RWPE2 (cell line): ENCODE results near the gene ASIP.

Source experiments
- ATAC-seq: fragments of 200-7000 bp; cut with Tn5 transposase; 3 replicates; pipeline ENCODE4 v1.9.1; 2021; ENCODE audit warnings: low read depth
- DNase-seq: peaks from one replicate; pipeline ENCODE4 v3.0.0-alpha.2; 2020; ENCODE audit warnings: low spot score
- H3K27ac ChIP-seq: fragments of 450-650 bp; 2 replicates; pipeline ENCODE4 v1.5.1; 2017; ENCODE audit warnings: mild to moderate bottlenecking; ENCODE audit not compliant: poor library complexity, severe bottlenecking
- H3K27me3 ChIP-seq: fragments of 250-450 bp; sonication (Bioruptor Pico); 2 replicates; pipeline ENCODE4 v1.5.1; 2021; ENCODE audit warnings: mild to moderate bottlenecking, moderate library complexity; ENCODE audit not compliant: insufficient read depth, poor library complexity, severe bottlenecking
- H3K36me3 ChIP-seq: fragments of 250-450 bp; sonication (Bioruptor Pico); 2 replicates; pipeline ENCODE4 v1.5.1; 2020; ENCODE audit warnings: low read depth, mild to moderate bottlenecking, moderate library complexity
- H3K4me1 ChIP-seq: fragments of 250-450 bp; sonication (Bioruptor Pico); 2 replicates; pipeline ENCODE4 v1.5.1; 2021; ENCODE audit warnings: mild to moderate bottlenecking, moderate library complexity; ENCODE audit not compliant: insufficient read depth, poor library complexity, severe bottlenecking
- H3K4me3 ChIP-seq: fragments of 250-450 bp; sonication (Bioruptor Pico); 2 replicates; pipeline ENCODE4 v1.5.1; 2021; ENCODE audit warnings: mild to moderate bottlenecking, moderate library complexity; ENCODE audit not compliant: severe bottlenecking
- H3K9me3 ChIP-seq: fragments of 250-450 bp; sonication (Bioruptor Pico); 2 replicates; pipeline ENCODE4 v1.5.1; 2021; ENCODE audit warnings: mild to moderate bottlenecking, moderate library complexity; ENCODE audit not compliant: severe bottlenecking
- TF ChIP-seq, protein P1 (sequence below): fragments of 450-650 bp; IDR thresholded peaks from one replicate; pipeline ENCODE4 v1.5.1; 2017; ENCODE audit warnings: mild to moderate bottlenecking, moderate library complexity; ENCODE audit not compliant: poor library complexity, severe bottlenecking

ASIP gene

DNA sequence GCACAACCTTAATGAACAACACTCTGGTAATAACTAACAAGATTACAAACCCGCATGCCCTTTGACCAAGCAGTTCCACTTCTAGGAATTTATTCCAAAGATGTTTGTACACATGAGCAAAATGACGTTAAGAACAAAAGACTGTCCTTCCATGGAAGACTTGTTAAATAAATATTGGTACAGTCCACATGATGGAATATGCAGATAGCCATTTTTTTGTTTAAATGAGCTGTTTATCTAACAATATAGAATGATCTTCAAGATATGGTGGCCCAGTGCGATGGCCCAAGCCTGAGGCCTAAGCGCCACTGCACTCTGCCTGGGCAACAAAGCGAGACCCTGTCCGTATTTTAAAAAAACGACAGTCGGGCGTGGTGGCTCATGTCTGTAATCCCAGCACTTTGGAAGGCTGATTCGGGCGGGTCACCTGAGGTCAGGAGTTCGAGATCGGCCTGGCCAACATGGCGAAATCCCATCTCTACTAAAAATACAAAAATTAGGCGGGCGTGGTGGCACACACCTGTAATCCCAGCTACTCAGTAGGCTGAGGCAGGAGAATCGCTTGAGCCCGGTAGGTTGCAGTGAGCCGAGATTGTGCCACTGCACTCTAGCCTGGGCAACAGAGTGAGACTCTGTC is 69.4 kb downstream of the ASIP start:
- Histone ChIP-seq H3K4me3 (no peak overlapping the region), H3K9me3 (no peaks in the 10 kb centered on the region), H3K27ac (no peak overlapping the region), H3K27me3 (no peaks in the 10 kb centered on the region), H3K36me3 (no peaks in the 10 kb centered on the region), H3K4me1 (peaks cover 18% of the 10 kb centered on the region)
- DNase-seq (no peak), ATAC-seq (no peak)
- TF ChIP-seq, protein P1, sequence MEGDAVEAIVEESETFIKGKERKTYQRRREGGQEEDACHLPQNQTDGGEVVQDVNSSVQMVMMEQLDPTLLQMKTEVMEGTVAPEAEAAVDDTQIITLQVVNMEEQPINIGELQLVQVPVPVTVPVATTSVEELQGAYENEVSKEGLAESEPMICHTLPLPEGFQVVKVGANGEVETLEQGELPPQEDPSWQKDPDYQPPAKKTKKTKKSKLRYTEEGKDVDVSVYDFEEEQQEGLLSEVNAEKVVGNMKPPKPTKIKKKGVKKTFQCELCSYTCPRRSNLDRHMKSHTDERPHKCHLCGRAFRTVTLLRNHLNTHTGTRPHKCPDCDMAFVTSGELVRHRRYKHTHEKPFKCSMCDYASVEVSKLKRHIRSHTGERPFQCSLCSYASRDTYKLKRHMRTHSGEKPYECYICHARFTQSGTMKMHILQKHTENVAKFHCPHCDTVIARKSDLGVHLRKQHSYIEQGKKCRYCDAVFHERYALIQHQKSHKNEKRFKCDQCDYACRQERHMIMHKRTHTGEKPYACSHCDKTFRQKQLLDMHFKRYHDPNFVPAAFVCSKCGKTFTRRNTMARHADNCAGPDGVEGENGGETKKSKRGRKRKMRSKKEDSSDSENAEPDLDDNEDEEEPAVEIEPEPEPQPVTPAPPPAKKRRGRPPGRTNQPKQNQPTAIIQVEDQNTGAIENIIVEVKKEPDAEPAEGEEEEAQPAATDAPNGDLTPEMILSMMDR, result no peak

DNA sequence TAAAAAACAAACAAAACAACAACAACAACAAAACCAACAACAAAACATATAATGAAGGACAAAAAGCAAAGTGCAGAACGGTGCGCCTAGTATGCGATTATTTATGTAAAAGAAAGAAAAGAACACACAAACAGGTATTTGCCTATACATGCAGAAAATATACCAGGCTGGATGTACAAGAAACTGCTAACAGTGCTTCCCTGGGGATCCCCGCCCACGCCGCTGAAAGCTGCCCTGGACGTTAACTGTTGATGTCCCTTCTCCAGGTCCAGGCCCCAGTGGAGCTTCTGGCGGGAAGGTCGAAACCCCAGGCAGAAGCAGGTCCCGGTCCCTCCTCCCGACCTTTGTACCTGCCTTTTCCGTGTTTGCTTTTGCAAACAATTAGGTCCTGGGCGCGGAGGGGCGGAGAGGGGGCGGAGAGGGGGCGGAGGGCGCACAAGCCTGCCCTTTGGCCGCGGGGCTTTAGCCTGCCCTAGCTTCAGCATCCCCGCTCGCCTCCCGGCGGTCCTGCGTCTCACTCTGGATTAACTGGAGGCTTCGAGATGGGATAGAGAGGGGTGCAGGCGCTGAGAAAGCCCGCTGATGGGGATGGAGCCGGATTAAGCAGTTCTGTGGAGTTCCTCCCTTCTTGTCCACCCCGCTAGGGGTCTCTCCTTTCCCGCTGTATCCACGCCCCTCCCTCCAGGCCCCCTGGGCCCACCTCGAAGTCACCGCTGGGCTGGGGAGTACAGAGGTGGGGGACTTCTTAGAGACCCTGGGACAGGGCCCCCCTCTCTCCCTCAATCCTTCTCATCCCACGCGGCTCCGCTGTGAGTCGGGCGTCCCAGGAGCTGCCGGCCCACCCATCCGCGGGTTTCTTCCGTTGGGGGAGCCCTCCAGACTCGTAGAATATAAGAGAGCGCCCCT is 70.1 kb downstream of the ASIP start:
- Histone ChIP-seq H3K4me1 (peaks cover 24% of the 10 kb centered on the region), H3K27me3 (no peaks in the 10 kb centered on the region), H3K27ac (no peak overlapping the region), H3K9me3 (no peaks in the 10 kb centered on the region), H3K36me3 (no peaks in the 10 kb centered on the region), H3K4me3 (no peak overlapping the region)
- TF ChIP-seq, protein P1, result no peak
- no peak for DNase-seq
- no peak for ATAC-seq

DNA sequence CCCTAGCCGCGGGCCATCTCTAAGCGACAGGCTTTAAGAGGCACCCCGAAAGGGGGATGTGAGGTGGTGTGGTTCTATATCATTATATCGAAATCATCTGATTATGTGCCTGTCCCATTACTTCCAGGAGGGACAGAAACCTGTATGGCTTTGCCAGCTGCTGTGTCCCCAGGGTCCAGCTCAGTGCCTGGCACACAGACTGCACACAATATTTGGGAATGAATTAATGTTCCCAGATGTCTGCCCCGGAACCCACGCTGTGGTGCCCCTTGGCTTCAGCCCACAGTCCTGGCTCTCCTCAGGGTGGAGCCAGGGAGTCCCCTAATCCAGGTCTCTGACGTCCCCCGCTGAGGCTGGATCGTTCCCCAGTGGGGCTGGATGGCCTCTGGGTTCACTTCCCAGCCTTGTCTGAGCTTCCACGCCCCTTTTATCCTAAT is 70.8 kb downstream of the ASIP start:
- Histone ChIP-seq H3K9me3 (no peaks in the 10 kb centered on the region), H3K4me3 (no peak overlapping the region), H3K36me3 (no peaks in the 10 kb centered on the region), H3K27me3 (no peaks in the 10 kb centered on the region), H3K27ac (no peak overlapping the region), H3K4me1 (peaks cover 28% of the 10 kb centered on the region)
- ATAC-seq (no peak), DNase-seq (no peak)
- TF ChIP-seq, protein P1, result no peak

DNA sequence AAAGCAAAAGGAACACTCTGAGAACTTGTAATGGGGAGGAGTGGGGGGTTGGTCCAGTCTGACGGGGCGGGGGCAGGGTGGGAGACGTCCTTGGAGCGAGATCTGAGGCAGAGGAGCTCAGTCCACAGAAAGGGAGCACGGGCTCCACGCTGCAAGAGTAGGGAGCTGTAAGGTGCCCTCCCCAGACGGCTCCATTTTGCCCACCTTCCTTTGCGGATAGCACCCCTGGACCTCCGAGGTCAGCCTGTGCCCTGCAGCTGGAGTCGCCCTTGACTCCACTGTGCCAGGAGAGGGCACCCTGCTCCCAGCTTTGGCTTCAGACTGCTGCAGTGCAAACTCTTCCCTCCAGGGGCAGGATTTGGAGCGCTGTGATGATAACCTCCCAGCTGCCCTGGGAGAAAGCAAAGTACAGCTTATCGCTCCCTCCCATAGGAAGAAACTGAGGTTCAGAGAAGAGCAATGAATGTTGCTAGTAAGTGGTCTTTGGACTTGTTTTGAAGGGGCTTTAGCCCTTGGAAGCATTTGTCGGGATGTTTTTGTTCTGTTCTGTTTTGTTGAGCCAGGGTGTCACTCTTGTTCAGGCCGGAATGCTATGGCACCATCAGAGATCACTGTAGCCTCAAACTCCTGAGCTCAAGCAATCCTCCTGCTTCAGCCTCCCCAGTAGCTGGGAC is 71.5 kb downstream of the ASIP start:
- DNase-seq (peak; percentile 97), ATAC-seq (peak; percentile 58)
- no peaks in the 10 kb centered on the region for H3K36me3 ChIP-seq
- TF ChIP-seq, protein P1, result peak; percentile 100
- no peaks in the 10 kb centered on the region for H3K9me3 ChIP-seq
- no peak overlapping the region for H3K4me3 ChIP-seq
- H3K27me3 ChIP-seq, result no peaks in the 10 kb centered on the region
- H3K4me1 ChIP-seq, result peaks cover 28% of the 10 kb centered on the region
- peak overlapping the region; percentile 89 for H3K27ac ChIP-seq
